MCF 10A (cell line): ENCODE measurements around the gene HK3. TPM values are rescaled to one million over a fixed set of nuclear protein-coding genes. Genes with fewer than 3 reads are reported as not detected.

Source experiments
- BruUV-seq: library from RNA; stranded (reverse); fragments of 400-500 nt; replicated peaks from 2 replicates; lab custom pipeline; 2021; lab: Mats Ljungman, UMichigan
- CTCF ChIA-PET: fragments of 300-600 bp; sonication (Branson Sonifier 250); formaldehyde crosslinking; extraction: SDS; loops from one replicate; lab custom pipeline; 2021; ENCODE audit warnings: antibody characterized with exemption, inconsistent platforms; lab: Yijun Ruan, JAX
- POLR2A ChIA-PET: fragments of 300-600, 350-650 bp; sonication (Branson Sonifier 250); formaldehyde crosslinking; extraction: SDS; loops from one replicate; lab custom pipeline; 2020; ENCODE audit warnings: antibody characterized with exemption, inconsistent platforms; lab: Yijun Ruan, JAX
- DNase-seq: peaks from one replicate; pipeline ENCODE4 v3.0.0-alpha.2; 2018; ENCODE audit not compliant: unreplicated experiment
- H3K27ac Mint-ChIP-seq: one replicate; pipeline ENCODE4 v1.8.0; 2022; ENCODE audit warnings: mild to moderate bottlenecking, low read depth, mixed read lengths; ENCODE audit not compliant: unreplicated experiment
- H3K27me3 Mint-ChIP-seq: one replicate; pipeline ENCODE4 v1.8.0; 2022; ENCODE audit warnings: mixed read lengths; ENCODE audit not compliant: insufficient read depth, unreplicated experiment
- H3K36me3 Mint-ChIP-seq: one replicate; pipeline ENCODE4 v1.8.0; 2022; ENCODE audit warnings: mild to moderate bottlenecking, moderate library complexity, mixed read lengths; ENCODE audit not compliant: insufficient read depth, unreplicated experiment
- H3K4me1 Mint-ChIP-seq: one replicate; pipeline ENCODE4 v1.8.0; 2022; ENCODE audit warnings: mixed read lengths; ENCODE audit not compliant: insufficient read depth, unreplicated experiment
- H3K4me3 Mint-ChIP-seq: one replicate; pipeline ENCODE4 v1.8.0; 2022; ENCODE audit warnings: mild to moderate bottlenecking, moderate library complexity, mixed read lengths; ENCODE audit not compliant: unreplicated experiment
- H3K9me3 Mint-ChIP-seq: one replicate; pipeline ENCODE4 v1.8.0; 2022; ENCODE audit warnings: mixed read lengths; ENCODE audit not compliant: unreplicated experiment
- intact Hi-C: fragments of 100-400 bp; cut with micrococcal nuclease; formaldehyde crosslinking; loops from 2 replicates; pipeline ENCODE4 v1.14.1; 2022
- total RNA-seq: library from RNA; stranded (reverse); gene quantifications from 2 replicates; pipeline ENCODE4 v1.2.3, GENCODE V29; 2022
- TF ChIP-seq, protein P1 (sequence below): fragments of 200-600 bp; IDR thresholded peaks from one replicate; pipeline ENCODE4 v1.8.0; 2022; ENCODE audit warnings: antibody characterized with exemption, mild to moderate bottlenecking; ENCODE audit not compliant: unreplicated experiment

HK3 gene
- total RNA-seq, 1 experiment from 2014 or later: not detected

- H3K27ac Mint-ChIP-seq: no peak overlapping the region
- POLR2A ChIA-PET: interaction anchor here (0.6 kb wide), 1 partner anchor 12 kb away, joined by 3 read pairs; no protein-coding TSS in a partner anchor
- no peak overlapping the region for H3K4me3 Mint-ChIP-seq
- intact Hi-C loops: no loop called here
- H3K9me3 Mint-ChIP-seq: no peaks in the 10 kb centered on the region
- H3K4me1 Mint-ChIP-seq: no peaks in the 10 kb centered on the region
- TF ChIP-seq, protein P1, sequence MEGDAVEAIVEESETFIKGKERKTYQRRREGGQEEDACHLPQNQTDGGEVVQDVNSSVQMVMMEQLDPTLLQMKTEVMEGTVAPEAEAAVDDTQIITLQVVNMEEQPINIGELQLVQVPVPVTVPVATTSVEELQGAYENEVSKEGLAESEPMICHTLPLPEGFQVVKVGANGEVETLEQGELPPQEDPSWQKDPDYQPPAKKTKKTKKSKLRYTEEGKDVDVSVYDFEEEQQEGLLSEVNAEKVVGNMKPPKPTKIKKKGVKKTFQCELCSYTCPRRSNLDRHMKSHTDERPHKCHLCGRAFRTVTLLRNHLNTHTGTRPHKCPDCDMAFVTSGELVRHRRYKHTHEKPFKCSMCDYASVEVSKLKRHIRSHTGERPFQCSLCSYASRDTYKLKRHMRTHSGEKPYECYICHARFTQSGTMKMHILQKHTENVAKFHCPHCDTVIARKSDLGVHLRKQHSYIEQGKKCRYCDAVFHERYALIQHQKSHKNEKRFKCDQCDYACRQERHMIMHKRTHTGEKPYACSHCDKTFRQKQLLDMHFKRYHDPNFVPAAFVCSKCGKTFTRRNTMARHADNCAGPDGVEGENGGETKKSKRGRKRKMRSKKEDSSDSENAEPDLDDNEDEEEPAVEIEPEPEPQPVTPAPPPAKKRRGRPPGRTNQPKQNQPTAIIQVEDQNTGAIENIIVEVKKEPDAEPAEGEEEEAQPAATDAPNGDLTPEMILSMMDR: no peak
- no peak for DNase-seq
- H3K27me3 Mint-ChIP-seq: no peaks in the 10 kb centered on the region
- H3K36me3 Mint-ChIP-seq: peaks cover 98% of the 10 kb centered on the region
- no TSS peak for BruUV-seq
- CTCF ChIA-PET: interaction anchor here (0.5 to 2.6 kb wide), 4 partner anchors 16 to 286 kb away, joined by 3 to 8 read pairs (median 3); no protein-coding TSS in a partner anchor
These were observed 44.7 kb upstream of the HK3 start for GRCh38 chr5:176943816-176944215.

GRCh38 chr5:176941951-176942350 lies 42.8 kb upstream of the HK3 start:
- BruUV-seq: no TSS peak
- no peak overlapping the region for H3K4me3 Mint-ChIP-seq
- DNase-seq: no peak
- H3K27me3 Mint-ChIP-seq: no peaks in the 10 kb centered on the region
- no peaks in the 10 kb centered on the region for H3K4me1 Mint-ChIP-seq
- H3K9me3 Mint-ChIP-seq: no peaks in the 10 kb centered on the region
- intact Hi-C loops: no loop called here
- H3K36me3 Mint-ChIP-seq: peaks cover 96% of the 10 kb centered on the region
- TF ChIP-seq, protein P1: no peak
- no peak overlapping the region for H3K27ac Mint-ChIP-seq
- POLR2A ChIA-PET: interaction anchor here (0.8 kb wide), 1 partner anchor 11 kb away, joined by 3 read pairs; no protein-coding TSS in a partner anchor
- CTCF ChIA-PET: interaction anchor here (1.0 to 2.6 kb wide), 3 partner anchors 9 to 284 kb away, joined by 3 to 8 read pairs (median 4); no protein-coding TSS in a partner anchor

GRCh38 chr5:176938472-176938871 lies 39.3 kb upstream of the HK3 start:
- no peaks in the 10 kb centered on the region for H3K9me3 Mint-ChIP-seq
- intact Hi-C loops: no loop called here
- H3K4me3 Mint-ChIP-seq: no peak overlapping the region
- peaks cover 80% of the 10 kb centered on the region for H3K36me3 Mint-ChIP-seq
- TF ChIP-seq, protein P1: no peak
- H3K4me1 Mint-ChIP-seq: no peaks in the 10 kb centered on the region
- POLR2A ChIA-PET: interaction anchor here (0.7 kb wide), 1 partner anchor 64 kb away, joined by 3 read pairs; no protein-coding TSS in a partner anchor
- no TSS peak for BruUV-seq
- CTCF ChIA-PET: interaction anchor here (0.6 to 4.6 kb wide), 8 partner anchors 10 to 395 kb away, joined by 3 to 33 read pairs (median 3); no protein-coding TSS in a partner anchor
- H3K27ac Mint-ChIP-seq: no peak overlapping the region
- H3K27me3 Mint-ChIP-seq: no peaks in the 10 kb centered on the region
- DNase-seq: no peak

- H3K4me1 Mint-ChIP-seq: no peaks in the 10 kb centered on the region
- intact Hi-C loops: no loop called here
- TF ChIP-seq, protein P1: no peak
- ChIA-PET POLR2A (no interaction called here), CTCF (interaction anchor here (0.5 to 4.8 kb wide), 3 partner anchors 108 to 277 kb away, joined by 3 to 26 read pairs (median 7); no protein-coding TSS in a partner anchor)
- H3K27me3 Mint-ChIP-seq: no peaks in the 10 kb centered on the region
- H3K4me3 Mint-ChIP-seq: no peak overlapping the region
- BruUV-seq: no TSS peak
- H3K27ac Mint-ChIP-seq: no peak overlapping the region
- DNase-seq: no peak
- no peaks in the 10 kb centered on the region for H3K9me3 Mint-ChIP-seq
- peaks cover 72% of the 10 kb centered on the region for H3K36me3 Mint-ChIP-seq
These were observed 35.9 kb upstream of the HK3 start for GRCh38 chr5:176935017-176935416.
